Peyer's patch (tissue), 4 donors: ENCODE data around the gene PIP5K1C.

Source experiments
- POLR2A ChIP-seq, 2 donors: fragments of 450-650 bp; IDR thresholded peaks; one replicate each; pipeline ENCODE4 v1.5.1; 2017; ENCODE audit warnings: antibody characterized with exemption in 2 of 2, mild to moderate bottlenecking in 2 of 2, moderate library complexity in 2 of 2
- TF ChIP-seq, protein P1 (sequence below), 6 experiments: fragments of 450-650 bp in 4 of 6; fragments of 200-600 bp in 2 of 6; sonication (generic) in 1 of 6; IDR thresholded peaks; one replicate each; pipeline ENCODE4 v1.5.1; 2017 to 2019; ENCODE audit warnings: antibody characterized with exemption in 6 of 6, mild to moderate bottlenecking in 3 of 6, moderate library complexity in 1 of 6

GRCh38 chr19:3743486-3743885, 43.2 kb upstream of the PIP5K1C start:
- TF ChIP-seq, protein P1, sequence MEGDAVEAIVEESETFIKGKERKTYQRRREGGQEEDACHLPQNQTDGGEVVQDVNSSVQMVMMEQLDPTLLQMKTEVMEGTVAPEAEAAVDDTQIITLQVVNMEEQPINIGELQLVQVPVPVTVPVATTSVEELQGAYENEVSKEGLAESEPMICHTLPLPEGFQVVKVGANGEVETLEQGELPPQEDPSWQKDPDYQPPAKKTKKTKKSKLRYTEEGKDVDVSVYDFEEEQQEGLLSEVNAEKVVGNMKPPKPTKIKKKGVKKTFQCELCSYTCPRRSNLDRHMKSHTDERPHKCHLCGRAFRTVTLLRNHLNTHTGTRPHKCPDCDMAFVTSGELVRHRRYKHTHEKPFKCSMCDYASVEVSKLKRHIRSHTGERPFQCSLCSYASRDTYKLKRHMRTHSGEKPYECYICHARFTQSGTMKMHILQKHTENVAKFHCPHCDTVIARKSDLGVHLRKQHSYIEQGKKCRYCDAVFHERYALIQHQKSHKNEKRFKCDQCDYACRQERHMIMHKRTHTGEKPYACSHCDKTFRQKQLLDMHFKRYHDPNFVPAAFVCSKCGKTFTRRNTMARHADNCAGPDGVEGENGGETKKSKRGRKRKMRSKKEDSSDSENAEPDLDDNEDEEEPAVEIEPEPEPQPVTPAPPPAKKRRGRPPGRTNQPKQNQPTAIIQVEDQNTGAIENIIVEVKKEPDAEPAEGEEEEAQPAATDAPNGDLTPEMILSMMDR (IDR thresholded peaks at IDR 0.05), result no peak
- no peak for TF ChIP-seq POLR2A (IDR thresholded peaks at IDR 0.05)
